DMS153 treated with DMSO at 0.1 percent for 48 hours (cell line): Measurements from ENCODE around the gene ZFAND2B.

ENCODE experiments used
- DNase-seq: peaks from one replicate; lab custom pipeline; 2025; ENCODE audit not compliant: unreplicated experiment; lab: John Stamatoyannopoulos, UW

The ZFAND2B gene

GRCh38 chr2:219204425-219205164, 2.0 kb upstream of the ZFAND2B start:
- no peak for DNase-seq

DNA sequence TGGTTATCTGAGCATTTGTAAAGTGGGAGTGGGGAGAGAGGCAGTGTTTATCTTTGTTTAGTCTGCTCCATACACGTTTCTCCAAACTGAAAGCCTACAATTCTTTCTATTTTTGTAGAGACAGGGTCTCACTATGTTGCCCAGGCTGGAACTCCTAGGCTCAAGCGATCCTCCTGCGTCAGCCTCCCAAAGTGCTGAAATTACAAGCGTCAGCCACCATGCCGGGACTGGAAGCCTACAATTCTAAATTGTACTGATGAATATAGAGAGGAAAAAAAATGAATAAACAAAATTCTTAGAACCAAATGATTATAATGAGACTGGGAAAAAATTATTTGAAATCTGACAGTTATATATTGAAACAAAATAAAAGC, 1.4 kb upstream of the ZFAND2B start:
- DNase-seq = no peak

DNA sequence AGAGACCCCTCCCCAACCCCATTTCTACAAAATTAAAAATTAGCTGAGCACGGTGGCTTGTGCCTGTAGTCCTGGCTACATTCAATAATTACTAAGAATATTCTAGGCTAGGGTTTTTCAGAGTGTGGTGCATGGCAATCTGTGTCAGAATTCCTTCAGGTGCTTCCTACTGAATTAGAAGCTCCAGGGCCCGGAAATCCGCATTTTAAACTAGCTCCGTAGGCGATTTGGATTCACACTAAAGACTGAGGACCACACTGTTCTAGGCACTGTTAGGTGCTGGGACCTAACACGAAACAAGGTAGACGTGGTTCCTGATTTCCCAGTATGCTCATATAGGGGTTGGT, 628 bp upstream of the ZFAND2B start:
- DNase-seq = no peak

GRCh38 chr2:219207134-219207883, 727 bp downstream of the ZFAND2B start:
- DNase-seq = no peak

GRCh38 chr2:219207884-219208740, 1.5 kb downstream of the ZFAND2B start:
- DNase-seq = no peak

- no peak for DNase-seq
Observed at GRCh38 chr2:219209236-219210195, 2.9 kb downstream of the ZFAND2B start.

DNA sequence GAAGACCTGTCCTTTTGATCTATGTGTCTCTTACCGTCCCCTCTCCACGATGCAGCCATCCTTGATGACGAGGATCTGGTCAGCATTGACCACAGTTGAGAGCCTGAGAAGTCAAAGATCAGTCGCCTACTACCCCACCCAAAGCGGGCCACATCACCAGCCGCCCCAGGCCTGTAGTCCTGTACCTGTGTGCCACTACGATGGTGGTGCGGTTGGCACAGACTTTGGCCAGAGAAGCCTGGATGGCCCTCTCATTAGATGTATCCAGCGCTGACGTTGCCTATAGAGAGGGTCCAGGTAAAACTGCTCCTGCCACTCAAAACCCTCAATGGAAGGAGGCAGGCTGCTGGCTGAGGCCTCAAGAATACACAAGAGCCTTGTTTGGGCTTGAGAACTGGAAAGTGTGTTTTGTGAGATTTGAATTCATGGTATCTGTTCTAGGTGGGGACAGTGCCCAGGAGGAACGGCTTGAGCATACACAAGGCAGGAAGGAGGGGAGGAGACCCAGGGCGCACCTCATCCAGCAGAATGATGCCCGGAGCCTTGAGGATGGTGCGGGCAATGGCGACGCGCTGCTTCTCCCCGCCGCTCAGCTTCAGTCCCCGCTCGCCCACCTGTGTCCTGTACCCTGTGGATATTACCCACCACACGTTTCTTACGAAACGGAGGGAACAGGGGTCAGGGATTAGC, 3.8 kb downstream of the ZFAND2B start:
- DNase-seq = no peak

- DNase-seq = no peak
Observed at GRCh38 chr2:219210886-219211362, 4.3 kb downstream of the ZFAND2B start.

DNA sequence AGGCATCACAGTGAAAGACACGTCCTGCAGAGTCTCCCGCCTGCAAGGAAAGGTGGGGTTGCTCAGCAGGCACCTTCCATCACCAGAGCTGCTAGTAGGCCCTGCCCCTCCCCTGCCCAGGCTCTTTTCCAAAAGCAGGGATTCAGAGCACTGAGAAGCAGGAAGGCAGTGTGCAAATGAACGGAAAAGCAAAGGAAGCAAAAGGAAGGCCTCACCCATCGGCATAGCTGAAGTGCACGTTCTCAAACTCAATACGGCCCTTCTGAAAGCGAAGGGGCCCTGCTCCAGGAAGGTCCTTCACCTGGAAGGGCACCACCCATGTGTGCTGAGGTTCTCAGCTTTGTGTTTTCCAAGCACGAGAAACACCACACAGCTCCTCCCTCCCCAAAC, 6.4 kb downstream of the ZFAND2B start:
- no peak for DNase-seq

DNA sequence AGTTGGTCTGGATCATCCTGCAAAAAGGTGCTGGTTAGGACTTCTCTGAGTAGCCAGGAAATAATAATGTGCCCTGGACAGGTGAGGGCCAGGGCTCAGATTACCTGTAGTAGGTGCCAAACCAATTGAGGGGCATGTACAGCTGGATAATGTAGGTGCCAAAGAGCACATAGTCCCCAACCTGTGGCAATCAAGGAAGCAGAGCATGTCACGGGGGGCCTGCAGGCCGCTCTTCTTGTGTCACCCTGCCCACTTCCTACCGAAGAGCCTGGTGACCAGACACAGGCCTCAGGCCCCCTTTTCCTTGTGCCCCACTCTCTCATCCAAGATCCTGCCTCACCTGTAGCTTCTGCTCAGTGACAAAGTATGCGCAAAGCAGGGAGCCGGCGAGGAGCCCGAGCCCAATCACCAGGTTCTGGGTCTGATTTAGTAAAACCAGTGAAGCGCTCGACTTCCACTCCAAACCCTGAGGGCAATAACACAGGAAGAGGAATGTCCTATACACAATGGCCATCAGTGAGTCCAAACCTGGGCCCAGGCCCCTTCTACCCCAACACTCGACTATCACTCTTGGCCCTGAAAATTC, 7.0 kb downstream of the ZFAND2B start:
- no peak for DNase-seq

DNA sequence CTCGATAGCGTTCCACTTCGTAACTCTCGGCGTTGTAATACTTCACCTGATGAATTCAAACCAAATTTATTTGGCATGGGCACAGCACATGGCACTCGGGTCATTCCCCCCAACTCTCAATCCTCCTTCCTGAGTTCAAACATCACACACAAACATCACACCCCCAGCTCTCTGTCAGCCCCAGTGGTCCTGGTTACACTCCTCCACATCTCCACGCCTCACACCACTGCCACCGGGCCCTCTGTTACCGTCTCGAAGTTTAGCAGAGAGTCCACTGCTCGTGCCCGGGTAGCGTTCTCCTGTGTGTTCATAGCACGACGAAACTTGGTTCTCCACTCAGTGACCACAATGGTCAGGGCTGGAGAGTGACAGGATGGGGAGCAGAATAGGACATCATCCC, 7.6 kb downstream of the ZFAND2B start:
- no peak for DNase-seq

DNA sequence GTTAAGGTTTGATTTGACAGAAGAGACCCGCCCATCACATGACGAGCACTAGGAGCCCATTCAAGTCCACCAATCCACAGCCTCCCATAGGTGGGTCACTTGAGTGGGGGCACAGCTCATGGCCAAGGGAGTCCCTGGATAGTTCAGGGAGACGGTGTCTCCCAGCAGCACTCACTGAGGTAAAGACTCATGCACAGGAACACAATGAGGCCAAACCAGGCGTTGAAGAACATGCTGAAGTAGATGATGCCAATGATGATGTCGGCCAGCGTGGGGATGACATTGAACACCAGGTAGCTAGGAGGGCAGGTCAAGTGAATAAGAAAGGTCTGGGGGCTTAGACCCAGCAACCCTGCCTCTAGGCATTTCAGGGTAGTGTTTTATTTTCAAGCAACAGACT, 8.2 kb downstream of the ZFAND2B start:
- no peak for DNase-seq

- DNase-seq = no peak
Observed at GRCh38 chr2:219215871-219216534, 9.4 kb downstream of the ZFAND2B start.

GRCh38 chr2:219216535-219216915, 9.9 kb downstream of the ZFAND2B start:
- DNase-seq = no peak

GRCh38 chr2:219218217-219218731, 11.7 kb downstream of the ZFAND2B start:
- no peak for DNase-seq

DNA sequence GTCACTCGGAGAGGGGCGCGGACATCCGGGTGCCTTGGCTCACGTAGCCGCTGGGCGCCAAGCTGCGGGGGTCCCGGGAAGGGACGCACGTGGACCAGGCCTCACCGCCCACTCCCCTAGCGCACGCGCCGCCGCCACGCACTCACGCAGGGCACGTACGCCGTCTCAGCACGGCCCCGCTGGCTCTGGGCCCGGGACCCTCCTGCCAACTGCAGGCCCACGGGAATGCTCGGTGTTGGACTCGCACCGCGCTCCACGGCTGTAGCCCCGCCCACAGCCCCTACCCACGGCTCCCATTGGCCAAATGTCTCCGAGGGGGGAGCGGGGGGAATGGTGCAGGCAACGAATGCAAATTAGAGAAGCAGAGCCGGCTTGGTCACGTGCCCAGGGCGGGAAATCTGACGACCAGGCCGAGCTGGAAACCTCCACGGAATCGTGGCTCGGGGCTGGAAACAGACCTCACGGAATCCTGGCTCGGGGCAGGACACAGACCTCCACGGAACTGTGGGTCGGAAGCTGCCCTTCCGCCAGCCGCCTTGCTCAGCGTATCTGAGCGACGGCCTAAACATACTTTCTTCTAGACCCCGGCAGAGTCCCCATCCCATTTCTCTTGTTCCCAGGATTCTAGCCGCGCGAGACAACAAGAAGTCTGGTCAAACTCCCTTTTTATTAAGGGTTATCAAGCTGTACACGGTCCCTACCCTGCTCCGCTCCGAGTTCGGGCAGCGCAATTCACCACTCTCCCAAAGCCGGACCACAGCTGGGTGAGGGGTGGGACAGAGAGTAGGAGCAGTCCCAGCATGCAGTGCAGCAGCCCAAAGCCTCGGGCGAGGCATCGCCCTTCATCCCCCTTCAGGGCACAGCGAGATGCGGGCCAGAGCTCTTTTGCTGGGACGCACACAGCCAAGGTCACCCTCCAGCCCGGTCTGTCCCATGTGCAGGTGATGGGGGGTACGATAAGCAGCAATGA, 12.4 kb downstream of the ZFAND2B start, which contains the start of gene ABCB6:
Gene ABCB6 (minus strand): TSS at position 227 of the 970 bp plus-strand sequence. CDS start 285 bp downstream, outside the sequence.
- DNase-seq = peak; percentile 84

DNA sequence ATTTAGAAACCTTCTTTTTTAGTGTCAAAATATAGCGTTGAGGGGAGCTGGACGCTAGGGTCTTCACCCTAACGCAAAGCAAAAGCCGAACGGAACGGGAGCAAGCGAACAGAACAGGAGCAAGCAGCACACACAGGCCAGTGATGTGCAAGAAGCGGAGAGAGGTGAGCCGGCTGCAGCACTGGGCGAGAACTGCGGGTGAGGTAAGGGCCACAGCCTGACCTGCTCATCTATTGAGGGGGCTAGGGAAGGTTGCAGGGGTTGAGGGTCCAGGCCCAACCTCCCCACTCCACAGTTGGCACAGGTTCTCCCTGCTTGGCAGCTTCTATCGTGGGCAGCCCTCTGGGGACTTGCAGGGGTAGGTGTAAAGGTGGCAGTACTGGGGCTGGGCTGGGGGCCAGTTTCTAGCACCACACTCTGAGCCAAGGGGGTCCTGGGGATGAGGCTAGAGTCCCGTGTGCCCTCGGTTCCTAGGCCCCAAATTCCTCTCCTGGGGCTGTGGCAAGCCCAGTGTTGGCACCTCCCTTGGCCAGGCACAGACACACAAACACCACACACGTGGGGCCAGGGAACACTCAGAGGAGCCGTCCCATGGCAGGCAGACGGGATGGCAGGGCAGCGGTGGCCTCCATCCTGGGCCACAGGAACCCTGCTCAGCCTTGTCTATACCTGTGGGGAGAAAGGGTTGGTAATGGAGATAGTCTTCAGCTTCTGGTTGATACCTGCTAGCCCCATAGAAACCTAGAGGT, 13.4 kb downstream of the ZFAND2B start:
- DNase-seq = no peak
